Erythroblast (primary cell): Measurements from ENCODE around the gene PABPC1L2B.
"Not testable (repeated sequence)": the region's sequence is repeated elsewhere in the genome, so short reads cannot be mapped to it uniquely, and the experiment has no call there.

Experiments
- GATA1 ChIP-seq: IDR thresholded peaks from 2 replicates; pipeline ENCODE4 v1.6.1; 2011; ENCODE audit warnings: low read depth, mild to moderate bottlenecking, control low read depth, low read length, moderate library complexity
- POLR2A ChIP-seq: IDR thresholded peaks from 2 replicates; pipeline ENCODE4 v1.6.1; 2011; ENCODE audit warnings: mild to moderate bottlenecking, low read length

- not testable (repeated sequence) for TF ChIP-seq POLR2A, GATA1
Observed at GRCh38 chrX:72980894-72981469, 21.8 kb upstream of the PABPC1L2B start.
